Measurements from ENCODE around the gene LCNL1. TPM values are rescaled to one million over a fixed set of nuclear protein-coding genes. Genes with fewer than 3 reads are reported as not detected.

The LCNL1 gene
- total RNA-seq, 1 experiment from 2014 or later, result not detected

- H3K9me3 Mint-ChIP-seq (ENCODE audit: unreplicated experiment), result no peaks in the 10 kb centered on the region
- peaks cover 7% of the 10 kb centered on the region for H3K36me3 Mint-ChIP-seq (ENCODE audit: insufficient read depth, unreplicated experiment)
- ChIA-PET CTCF (interaction anchor here (0.8 to 1.6 kb wide), 3 partner anchors 10 to 199 kb away, joined by 3 to 4 read pairs (median 3); no protein-coding TSS in a partner anchor), POLR2A (interaction anchor here (0.6 to 1.2 kb wide), 4 partner anchors 10 to 123 kb away, joined by 3 to 4 read pairs (median 3); partner anchors contain the start of gene AJM1)
- BruUV-seq (replicated peaks), result no TSS peak
- H3K27ac Mint-ChIP-seq (ENCODE audit: low read depth, unreplicated experiment), result no peak overlapping the region
- no peaks in the 10 kb centered on the region for H3K27me3 Mint-ChIP-seq (ENCODE audit: insufficient read depth, unreplicated experiment)
- intact Hi-C loops (cut with micrococcal nuclease), result no loop called here
- no peak for DNase-seq (ENCODE audit: unreplicated experiment)
- peaks cover 9% of the 10 kb centered on the region for H3K4me1 Mint-ChIP-seq (ENCODE audit: insufficient read depth, unreplicated experiment)
- no peak overlapping the region for H3K4me3 Mint-ChIP-seq (ENCODE audit: unreplicated experiment)
- TF ChIP-seq, protein P1, sequence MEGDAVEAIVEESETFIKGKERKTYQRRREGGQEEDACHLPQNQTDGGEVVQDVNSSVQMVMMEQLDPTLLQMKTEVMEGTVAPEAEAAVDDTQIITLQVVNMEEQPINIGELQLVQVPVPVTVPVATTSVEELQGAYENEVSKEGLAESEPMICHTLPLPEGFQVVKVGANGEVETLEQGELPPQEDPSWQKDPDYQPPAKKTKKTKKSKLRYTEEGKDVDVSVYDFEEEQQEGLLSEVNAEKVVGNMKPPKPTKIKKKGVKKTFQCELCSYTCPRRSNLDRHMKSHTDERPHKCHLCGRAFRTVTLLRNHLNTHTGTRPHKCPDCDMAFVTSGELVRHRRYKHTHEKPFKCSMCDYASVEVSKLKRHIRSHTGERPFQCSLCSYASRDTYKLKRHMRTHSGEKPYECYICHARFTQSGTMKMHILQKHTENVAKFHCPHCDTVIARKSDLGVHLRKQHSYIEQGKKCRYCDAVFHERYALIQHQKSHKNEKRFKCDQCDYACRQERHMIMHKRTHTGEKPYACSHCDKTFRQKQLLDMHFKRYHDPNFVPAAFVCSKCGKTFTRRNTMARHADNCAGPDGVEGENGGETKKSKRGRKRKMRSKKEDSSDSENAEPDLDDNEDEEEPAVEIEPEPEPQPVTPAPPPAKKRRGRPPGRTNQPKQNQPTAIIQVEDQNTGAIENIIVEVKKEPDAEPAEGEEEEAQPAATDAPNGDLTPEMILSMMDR (IDR thresholded peaks at IDR 0.05; ENCODE audit: unreplicated experiment), result no peak
These were observed 17.9 kb upstream of the LCNL1 start for GRCh38 chr9:136964833-136965422.

DNA sequence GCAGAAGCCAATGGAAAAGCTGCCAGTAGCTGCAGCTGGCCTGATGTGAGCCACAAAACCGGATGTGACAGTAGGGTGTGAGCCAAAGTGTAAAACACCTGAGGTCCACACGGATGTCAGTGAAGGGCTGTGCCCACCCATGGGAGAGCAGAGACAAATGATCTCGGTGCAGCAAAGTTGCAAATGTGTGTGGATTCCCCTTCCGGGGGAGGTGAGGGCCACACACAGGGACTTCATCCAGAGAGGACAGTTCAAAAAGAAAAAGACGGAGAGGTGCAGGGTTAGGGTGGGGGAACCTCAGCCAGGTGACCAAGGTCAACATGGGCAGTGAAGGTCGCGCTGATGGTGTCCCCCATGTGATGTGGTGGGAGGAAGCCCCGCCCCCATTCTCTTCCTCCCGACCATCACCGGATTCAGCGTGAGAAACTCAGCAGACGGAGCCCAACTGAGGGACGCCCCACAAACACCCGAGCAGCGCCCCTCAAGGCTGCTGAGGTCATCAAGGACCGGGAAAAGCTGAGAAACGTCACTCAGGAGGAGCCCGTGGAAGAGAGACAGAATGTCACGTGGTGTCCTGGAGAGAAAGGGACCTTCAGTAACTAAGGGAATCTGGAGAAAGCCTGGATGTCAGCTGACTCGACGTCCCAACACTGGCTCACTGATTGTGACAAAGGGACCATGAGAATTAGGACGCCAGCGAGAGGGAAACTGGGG, 16.9 kb upstream of the LCNL1 start:
- ChIA-PET POLR2A (no interaction called here), CTCF (interaction anchor here (1.6 kb wide), 1 partner anchor 200 kb away, joined by 3 read pairs; no protein-coding TSS in a partner anchor)
- peaks cover 7% of the 10 kb centered on the region for H3K36me3 Mint-ChIP-seq (ENCODE audit: insufficient read depth, unreplicated experiment)
- no peaks in the 10 kb centered on the region for H3K9me3 Mint-ChIP-seq (ENCODE audit: unreplicated experiment)
- H3K27me3 Mint-ChIP-seq (ENCODE audit: insufficient read depth, unreplicated experiment), result no peaks in the 10 kb centered on the region
- TF ChIP-seq, protein P1 (IDR thresholded peaks at IDR 0.05; ENCODE audit: unreplicated experiment), result no peak
- H3K4me3 Mint-ChIP-seq (ENCODE audit: unreplicated experiment), result no peak overlapping the region
- no TSS peak for BruUV-seq (replicated peaks)
- H3K4me1 Mint-ChIP-seq (ENCODE audit: insufficient read depth, unreplicated experiment), result peaks cover 5% of the 10 kb centered on the region
- no peak overlapping the region for H3K27ac Mint-ChIP-seq (ENCODE audit: low read depth, unreplicated experiment)
- no peak for DNase-seq (ENCODE audit: unreplicated experiment)
- intact Hi-C loops (cut with micrococcal nuclease), result no loop called here

DNA sequence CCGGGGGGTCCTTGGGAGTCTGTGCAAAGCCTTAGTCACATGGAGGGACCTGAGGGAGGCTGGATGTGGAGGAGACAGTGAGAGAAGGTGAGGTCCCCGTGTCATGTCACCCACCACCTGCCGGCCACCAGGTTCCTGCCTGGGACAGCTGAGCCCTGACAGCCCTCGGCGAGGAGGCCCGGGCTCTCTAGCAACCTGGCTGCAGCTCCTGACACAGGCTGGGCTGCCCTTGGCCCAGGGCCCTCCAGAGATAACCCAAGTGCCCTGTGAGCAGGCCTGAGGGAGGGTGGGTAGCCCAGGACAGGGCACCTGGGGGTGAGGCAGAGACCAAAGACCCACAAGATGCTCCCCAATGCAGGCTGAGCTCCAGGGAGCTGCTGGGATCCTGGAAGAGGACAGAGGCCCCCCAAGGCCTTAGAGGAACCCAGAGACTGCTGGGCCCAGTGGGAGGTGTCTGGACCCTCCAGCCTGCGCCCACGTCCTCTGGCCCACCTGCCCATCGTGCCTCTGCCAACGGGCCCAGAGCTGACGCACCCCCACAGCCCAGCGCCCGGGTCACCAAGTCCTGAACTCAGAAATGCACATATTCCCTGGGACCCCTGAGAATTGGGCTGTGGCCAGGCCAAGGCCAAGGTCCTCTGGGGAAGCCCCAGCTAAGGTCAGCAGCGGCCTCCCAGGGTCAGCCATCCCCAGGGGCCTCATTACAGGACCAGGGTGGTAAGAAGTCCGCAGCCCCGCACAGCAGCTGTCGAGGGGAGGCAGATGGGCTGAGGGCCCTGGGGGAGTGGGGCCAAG, 14.3 kb upstream of the LCNL1 start:
- BruUV-seq (replicated peaks), result no TSS peak

More for the DNA sequence above, 14.3 kb upstream of the LCNL1 start:
- H3K9me3 Mint-ChIP-seq (ENCODE audit: unreplicated experiment), result no peaks in the 10 kb centered on the region
- no peak overlapping the region for H3K4me3 Mint-ChIP-seq (ENCODE audit: unreplicated experiment)
- H3K27ac Mint-ChIP-seq (ENCODE audit: low read depth, unreplicated experiment), result no peak overlapping the region
- CTCF ChIA-PET, result no interaction called here
- TF ChIP-seq, protein P1 (IDR thresholded peaks at IDR 0.05; ENCODE audit: unreplicated experiment), result no peak
- H3K4me1 Mint-ChIP-seq (ENCODE audit: insufficient read depth, unreplicated experiment), result no peaks in the 10 kb centered on the region
- no peaks in the 10 kb centered on the region for H3K27me3 Mint-ChIP-seq (ENCODE audit: insufficient read depth, unreplicated experiment)
- intact Hi-C loops (cut with micrococcal nuclease), result no loop called here
- no peaks in the 10 kb centered on the region for H3K36me3 Mint-ChIP-seq (ENCODE audit: insufficient read depth, unreplicated experiment)
- no peak for DNase-seq (ENCODE audit: unreplicated experiment)
- POLR2A ChIA-PET, result interaction anchor here (0.6 kb wide), 2 partner anchors 55 to 83 kb away, joined by 3 read pairs; no protein-coding TSS in a partner anchor
